ENCODE data around the gene MAK. TPM values are rescaled to one million over a fixed set of nuclear protein-coding genes. Genes with fewer than 3 reads are reported as not detected.

Gene MAK
- polyA plus RNA-seq, 1 donor (not counting 4 experiments of a cell fraction or from before 2014, with no cell fraction given), result not detected

GRCh38 chr6:10759884-10760329, 78.4 kb downstream of the MAK start:
- peak overlapping the region; percentile 77 for H3K4me2 ChIP-seq (ENCODE audit: control insufficient read depth, extremely low read depth, insufficient read depth, low read depth, low read length)
- H3K4me3 ChIP-seq (ENCODE audit: control insufficient read depth in 2 of 3, extremely low read depth in 1 of 3, insufficient read depth in 2 of 3, low read depth in 1 of 3, low read length in 3 of 3), result peak overlapping the region in 2 of 3 experiments; percentile 31 to 58
- H3K27me3 ChIP-seq (ENCODE audit: control insufficient read depth, extremely low read depth, insufficient read depth, low read length), result no peaks in the 10 kb centered on the region
- H3K9ac ChIP-seq (ENCODE audit: control insufficient read depth, extremely low read depth, insufficient read depth, low read length), result peak overlapping the region; percentile 65
- DNase-seq (ENCODE audit: low read depth, low spot score), result peak; percentile 98
- FAIRE-seq, result peak; percentile 91
- TF ChIP-seq EZH2 (IDR thresholded peaks at IDR 0.05; ENCODE audit: low read length) (no peak), CTCF (optimal IDR thresholded peaks at IDR 0.05 in 1 of 3, IDR thresholded peaks at IDR 0.05 in 1 of 3, conservative IDR thresholded peaks at IDR 0.05 in 1 of 3; ENCODE audit: extremely low read depth in 1 of 3, insufficient read depth in 2 of 3, low read length in 3 of 3) (no peak)
- H3K36me3 ChIP-seq (ENCODE audit: control insufficient read depth in 2 of 2, extremely low read depth in 1 of 2, insufficient read depth in 2 of 2, low read length in 2 of 2), result peaks cover 2 to 7% of the 10 kb centered on the region in 2 experiments
- peaks cover 5% of the 10 kb centered on the region for H3K79me2 ChIP-seq (ENCODE audit: control insufficient read depth, insufficient read depth, low read length)
- dilution Hi-C loops (cut with MboI; ENCODE audit: extremely low pct_ligation_motif_present, low sequenced_read_pairs), result no loop called here
- peak overlapping the region; percentile 89 for H3K27ac ChIP-seq (ENCODE audit: control insufficient read depth, insufficient read depth, low read length)
- peak overlapping the region; percentile 71 for H2AFZ ChIP-seq (ENCODE audit: control insufficient read depth, low read length)
- no peaks in the 10 kb centered on the region for H3K9me1 ChIP-seq (ENCODE audit: control insufficient read depth, extremely low read depth, insufficient read depth, low read length)
- peaks cover 30% of the 10 kb centered on the region for H3K4me1 ChIP-seq (ENCODE audit: control insufficient read depth, extremely low read depth, insufficient read depth, low read length)
- no peaks in the 10 kb centered on the region for H4K20me1 ChIP-seq (ENCODE audit: control insufficient read depth, extremely low read depth, insufficient read depth, low read length)
- no peaks in the 10 kb centered on the region for H3K9me3 ChIP-seq (ENCODE audit: control insufficient read depth, low read depth, low read length)

GRCh38 chr6:10759312-10759839, 79.0 kb downstream of the MAK start:
- Histone ChIP-seq H3K4me3 (ENCODE audit: control insufficient read depth in 2 of 3, extremely low read depth in 1 of 3, insufficient read depth in 2 of 3, low read depth in 1 of 3, low read length in 3 of 3) (peak overlapping the region in 2 of 3 experiments; percentile 31 to 58), H2AFZ (ENCODE audit: control insufficient read depth, low read length) (no peak overlapping the region), H3K27ac (ENCODE audit: control insufficient read depth, insufficient read depth, low read length) (peak overlapping the region; percentile 89), H3K4me2 (ENCODE audit: control insufficient read depth, extremely low read depth, insufficient read depth, low read depth, low read length) (peak overlapping the region; percentile 77), H3K79me2 (ENCODE audit: control insufficient read depth, insufficient read depth, low read length) (peaks cover 9% of the 10 kb centered on the region), H3K4me1 (ENCODE audit: control insufficient read depth, extremely low read depth, insufficient read depth, low read length) (peaks cover 30% of the 10 kb centered on the region), H3K9ac (ENCODE audit: control insufficient read depth, extremely low read depth, insufficient read depth, low read length) (peak overlapping the region; percentile 65), H3K27me3 (ENCODE audit: control insufficient read depth, extremely low read depth, insufficient read depth, low read length) (no peaks in the 10 kb centered on the region), H4K20me1 (ENCODE audit: control insufficient read depth, extremely low read depth, insufficient read depth, low read length) (no peaks in the 10 kb centered on the region), H3K9me1 (ENCODE audit: control insufficient read depth, extremely low read depth, insufficient read depth, low read length) (no peaks in the 10 kb centered on the region), H3K9me3 (ENCODE audit: control insufficient read depth, low read depth, low read length) (no peaks in the 10 kb centered on the region), H3K36me3 (ENCODE audit: control insufficient read depth in 2 of 2, extremely low read depth in 1 of 2, insufficient read depth in 2 of 2, low read length in 2 of 2) (peaks cover 2 to 7% of the 10 kb centered on the region in 2 experiments)
- FAIRE-seq (peak; percentile 91), DNase-seq (ENCODE audit: low read depth, low spot score) (peak; percentile 95)
- dilution Hi-C loops (cut with MboI; ENCODE audit: extremely low pct_ligation_motif_present, low sequenced_read_pairs), result no loop called here
- TF ChIP-seq EZH2 (IDR thresholded peaks at IDR 0.05; ENCODE audit: low read length) (no peak), CTCF (optimal IDR thresholded peaks at IDR 0.05 in 1 of 3, IDR thresholded peaks at IDR 0.05 in 1 of 3, conservative IDR thresholded peaks at IDR 0.05 in 1 of 3; ENCODE audit: extremely low read depth in 1 of 3, insufficient read depth in 2 of 3, low read length in 3 of 3) (peak in 2 of 3 experiments; percentile 57 to 68)
